ENCODE data around the gene REEP1. TPM values are rescaled to one million over a fixed set of nuclear protein-coding genes. Genes with fewer than 3 reads are reported as not detected.
"Not testable (repeated sequence)": the region's sequence is repeated elsewhere in the genome, so short reads cannot be mapped to it uniquely, and the experiment has no call there.

The REEP1 gene
- total RNA-seq, 1 donor, result 0.36 TPM

- peaks cover 4% of the 10 kb centered on the region for H3K27me3 ChIP-seq (ENCODE audit: insufficient read depth, low read length)
- no peaks in the 10 kb centered on the region for H4K20me1 ChIP-seq (ENCODE audit: insufficient read depth, low read length)
- H3K36me3 ChIP-seq (ENCODE audit: insufficient read depth, low read length), result no peaks in the 10 kb centered on the region
- DNase-seq (ENCODE audit: insufficient read length, low spot score, missing footprints), result no peak
- H3K79me2 ChIP-seq (ENCODE audit: insufficient read depth, low read length), result no peaks in the 10 kb centered on the region
- no peaks in the 10 kb centered on the region for H3K9me3 ChIP-seq (ENCODE audit: low read depth, low read length)
- no peak overlapping the region for H3K27ac ChIP-seq (ENCODE audit: low read depth, low read length)
- no peak for TF ChIP-seq CTCF (IDR thresholded peaks at IDR 0.05; ENCODE audit: extremely low read depth, low read depth, low read length)
- no peaks in the 10 kb centered on the region for H3K4me1 ChIP-seq (ENCODE audit: insufficient read depth, low read length)
- H3K4me3 ChIP-seq (ENCODE audit: insufficient read depth, low read length), result no peak overlapping the region
- H3K4me2 ChIP-seq (ENCODE audit: insufficient read depth, low read length), result no peak overlapping the region
- no peak overlapping the region for H2AFZ ChIP-seq (ENCODE audit: low read length)
These were observed 10.0 kb upstream of the REEP1 start for GRCh38 chr2:86347401-86347800.

GRCh38 chr2:86345783-86346370 is 8.5 kb upstream of the REEP1 start:
- not testable (repeated sequence) for DNase-seq (ENCODE audit: insufficient read length, low spot score, missing footprints); H3K4me1 ChIP-seq (ENCODE audit: insufficient read depth, low read length); H4K20me1 ChIP-seq (ENCODE audit: insufficient read depth, low read length)

GRCh38 chr2:86344404-86344803 is 7.0 kb upstream of the REEP1 start:
- H4K20me1 ChIP-seq (ENCODE audit: insufficient read depth, low read length), result no peaks in the 10 kb centered on the region
- H3K4me3 ChIP-seq (ENCODE audit: insufficient read depth, low read length), result no peak overlapping the region
- no peak for DNase-seq (ENCODE audit: insufficient read length, low spot score, missing footprints)
- no peak overlapping the region for H3K4me2 ChIP-seq (ENCODE audit: insufficient read depth, low read length)
- no peak for TF ChIP-seq CTCF (IDR thresholded peaks at IDR 0.05; ENCODE audit: extremely low read depth, low read depth, low read length)
- H3K4me1 ChIP-seq (ENCODE audit: insufficient read depth, low read length), result no peaks in the 10 kb centered on the region
- no peaks in the 10 kb centered on the region for H3K79me2 ChIP-seq (ENCODE audit: insufficient read depth, low read length)
- H3K27ac ChIP-seq (ENCODE audit: low read depth, low read length), result no peak overlapping the region
- H3K36me3 ChIP-seq (ENCODE audit: insufficient read depth, low read length), result no peaks in the 10 kb centered on the region
- H3K9me3 ChIP-seq (ENCODE audit: low read depth, low read length), result no peaks in the 10 kb centered on the region
- peaks cover 16% of the 10 kb centered on the region for H3K27me3 ChIP-seq (ENCODE audit: insufficient read depth, low read length)
- H2AFZ ChIP-seq (ENCODE audit: low read length), result no peak overlapping the region

More at GRCh38 chr2:86345783-86346370, 8.5 kb upstream of the REEP1 start:
- H3K9me3 ChIP-seq (ENCODE audit: low read depth, low read length); H3K27me3 ChIP-seq (ENCODE audit: insufficient read depth, low read length); H3K4me2 ChIP-seq (ENCODE audit: insufficient read depth, low read length); H3K4me3 ChIP-seq (ENCODE audit: insufficient read depth, low read length); H3K27ac ChIP-seq (ENCODE audit: low read depth, low read length); H3K79me2 ChIP-seq (ENCODE audit: insufficient read depth, low read length); H3K36me3 ChIP-seq (ENCODE audit: insufficient read depth, low read length); H2AFZ ChIP-seq (ENCODE audit: low read length): not testable (repeated sequence)

- H3K4me1 ChIP-seq (ENCODE audit: insufficient read depth, low read length), result no peaks in the 10 kb centered on the region
- H3K9me3 ChIP-seq (ENCODE audit: low read depth, low read length), result no peaks in the 10 kb centered on the region
- no peaks in the 10 kb centered on the region for H4K20me1 ChIP-seq (ENCODE audit: insufficient read depth, low read length)
- H2AFZ ChIP-seq (ENCODE audit: low read length), result no peak overlapping the region
- no peak for DNase-seq (ENCODE audit: insufficient read length, low spot score, missing footprints)
- H3K36me3 ChIP-seq (ENCODE audit: insufficient read depth, low read length), result no peaks in the 10 kb centered on the region
- TF ChIP-seq CTCF (IDR thresholded peaks at IDR 0.05; ENCODE audit: extremely low read depth, low read depth, low read length), result no peak
- H3K4me3 ChIP-seq (ENCODE audit: insufficient read depth, low read length), result no peak overlapping the region
- no peak overlapping the region for H3K4me2 ChIP-seq (ENCODE audit: insufficient read depth, low read length)
- H3K79me2 ChIP-seq (ENCODE audit: insufficient read depth, low read length), result no peaks in the 10 kb centered on the region
- H3K27ac ChIP-seq (ENCODE audit: low read depth, low read length), result no peak overlapping the region
- H3K27me3 ChIP-seq (ENCODE audit: insufficient read depth, low read length), result peaks cover 30% of the 10 kb centered on the region
These were observed 5.1 kb upstream of the REEP1 start for GRCh38 chr2:86342488-86342887.

Data from osteoblast (primary cell).